A549 (cell line): ENCODE results near the gene RAD51B. TPM values are rescaled to one million over a fixed set of nuclear protein-coding genes. Genes with fewer than 3 reads are reported as not detected.

Experiments
- ATAC-seq, 2 experiments: fragments of 200-7000 bp in 1 of 2; fragments of >200 bp in 1 of 2; cut with Nextera tagmentation in 1 of 2; cut with Tn5 transposase in 1 of 2; 3 replicates each; pipeline versions ENCODE4 v1.8.0 to v1.9.1; 2018 to 2020; ENCODE audit warnings: mild to moderate bottlenecking in 1 of 2, moderate library complexity in 1 of 2
- CTCF ChIA-PET: fragments of 300-600 bp; sonication (Branson Sonifier 250); formaldehyde crosslinking; extraction: SDS; loops from one replicate; lab custom pipeline; 2021; ENCODE audit warnings: antibody characterized with exemption, inconsistent platforms; lab: Yijun Ruan, JAX
- POLR2A ChIA-PET: fragments of 350-600 bp; formaldehyde crosslinking; extraction: SDS; loops from one replicate; lab custom pipeline; 2021; ENCODE audit warnings: antibody characterized with exemption, inconsistent platforms; lab: Yijun Ruan, JAX
- DNase-seq, 2 experiments: peaks; one replicate each; pipeline versions ENCODE4 v3.0.0 to v3.0.0-alpha.2; 2011 to 2016; ENCODE audit warnings: low read depth in 1 of 2, low spot score in 1 of 2
- FAIRE-seq: peaks from 2 replicates; lab custom pipeline; 2011; peaks lifted over from hg19 to GRCh38; lab: Jason Lieb, UNC
- H3K27ac ChIP-seq, 2 experiments: fragments of >200 bp; sonication (Bioruptor Twin); formaldehyde crosslinking; 3 replicates each; pipeline ENCODE4 v1.5.1; 2016 to 2017
- H3K4me1 ChIP-seq: fragments of >200 bp; sonication (Bioruptor Twin); formaldehyde crosslinking; 3 replicates; pipeline ENCODE4 v1.6.1; 2016
- H3K4me2 ChIP-seq: fragments of >200 bp; sonication (Bioruptor Twin); formaldehyde crosslinking; 3 replicates; pipeline ENCODE4 v1.6.1; 2016
- H3K4me3 ChIP-seq: fragments of >200 bp; sonication (Bioruptor Twin); formaldehyde crosslinking; 3 replicates; pipeline ENCODE4 v1.5.1; 2016
- H3K9me3 ChIP-seq: fragments of >200 bp; sonication (Bioruptor Twin); formaldehyde crosslinking; 3 replicates; pipeline ENCODE4 v1.6.1; 2016
- CBX8 ChIP-seq: fragments of 200-600 bp; sonication (generic); IDR thresholded peaks from 2 replicates; pipeline ENCODE4 v1.6.1; 2016
- CHD4 ChIP-seq: fragments of 200-600 bp; sonication (generic); IDR thresholded peaks from 2 replicates; pipeline ENCODE4 v1.6.1; 2016; ENCODE audit warnings: antibody characterized with exemption, mild to moderate bottlenecking, borderline replicate concordance
- EHF ChIP-seq: fragments of 250-450 bp; sonication (Bioruptor Pico); IDR thresholded peaks from 2 replicates; pipeline ENCODE4 v1.5.0; 2020; ENCODE audit warnings: mild to moderate bottlenecking
- EP300 ChIP-seq, 2 experiments: fragments of >200 bp; sonication (Bioruptor Twin); formaldehyde crosslinking; IDR thresholded peaks; 2 replicates in 1 of 2; 3 replicates in 1 of 2; pipeline ENCODE4 v1.6.1; 2016 to 2017
- FOXS1 ChIP-seq: fragments of 250-450 bp; sonication (Bioruptor Pico); IDR thresholded peaks from 2 replicates; pipeline ENCODE4 v1.5.0; 2020; ENCODE audit warnings: mild to moderate bottlenecking, moderate library complexity
- HEYL ChIP-seq: fragments of 250-450 bp; sonication (Bioruptor Pico); IDR thresholded peaks from 2 replicates; pipeline ENCODE4 v1.8.0; 2021; ENCODE audit warnings: mild to moderate bottlenecking, moderate library complexity
- HOXB13 ChIP-seq: fragments of 250-450 bp; sonication (Bioruptor Pico); IDR thresholded peaks from 2 replicates; pipeline ENCODE4 v1.5.0; 2020; ENCODE audit warnings: low read depth, mild to moderate bottlenecking, moderate library complexity
- JUN ChIP-seq, 2 experiments: fragments of >200 bp; sonication (Bioruptor Twin); formaldehyde crosslinking; IDR thresholded peaks; 2 replicates in 1 of 2; 3 replicates in 1 of 2; pipeline ENCODE4 v1.6.1; 2016 to 2017
- JUNB ChIP-seq: fragments of >200 bp; sonication (Bioruptor Twin); formaldehyde crosslinking; IDR thresholded peaks from 2 replicates; pipeline ENCODE4 v1.6.1; 2016
- KDM5A ChIP-seq: fragments of 200-600 bp; sonication (generic); IDR thresholded peaks from 2 replicates; pipeline ENCODE4 v1.6.1; 2016; ENCODE audit warnings: antibody characterized with exemption, mild to moderate bottlenecking
- MAZ ChIP-seq: fragments of 150-350 bp; IDR thresholded peaks from 2 replicates; pipeline ENCODE4 v1.6.1; 2014; ENCODE audit warnings: antibody characterized with exemption, low read depth, low read length, borderline replicate concordance
- NFE2L2 ChIP-seq: fragments of 150-350 bp; conservative IDR thresholded peaks from 2 replicates; pipeline ENCODE4 v1.6.1; 2014; ENCODE audit warnings: low read length
- NPAS2 ChIP-seq: fragments of 250-450 bp; sonication (Bioruptor Pico); IDR thresholded peaks from 2 replicates; pipeline ENCODE4 v1.8.0; 2022; ENCODE audit warnings: mild to moderate bottlenecking, moderate library complexity, borderline replicate concordance
- POLR2AphosphoS2 ChIP-seq: conservative IDR thresholded peaks from 2 replicates; pipeline ENCODE4 v1.6.1; 2012; ENCODE audit warnings: low read length, improper control_type of control experiment, inconsistent platforms
- RAD21 ChIP-seq, 2 experiments: fragments of >200 bp in 1 of 2; sonication (Bioruptor Twin) in 1 of 2; formaldehyde crosslinking in 1 of 2; IDR thresholded peaks in 1 of 2; conservative IDR thresholded peaks in 1 of 2; 2 replicates in 1 of 2; 3 replicates in 1 of 2; pipeline ENCODE4 v1.6.1; 2012 to 2018; ENCODE audit warnings: inconsistent platforms in 1 of 2
- RARB ChIP-seq: fragments of 250-450 bp; sonication (Bioruptor Pico); IDR thresholded peaks from 2 replicates; pipeline ENCODE4 v1.8.0; 2021; ENCODE audit warnings: mild to moderate bottlenecking, moderate library complexity
- RCOR1 ChIP-seq: fragments of 150-350 bp; IDR thresholded peaks from 2 replicates; pipeline ENCODE4 v1.6.1; 2014; ENCODE audit warnings: antibody characterized with exemption, low read length, low read depth
- RNF2 ChIP-seq: fragments of 200-600 bp; sonication (generic); IDR thresholded peaks from 2 replicates; pipeline ENCODE4 v1.6.1; 2016; ENCODE audit warnings: low read depth, mild to moderate bottlenecking, antibody characterized with exemption, moderate library complexity, borderline replicate concordance
- ZC3H11A ChIP-seq: fragments of 450-650 bp; IDR thresholded peaks from 2 replicates; pipeline ENCODE4 v1.6.1; 2014; ENCODE audit warnings: antibody characterized with exemption, mild to moderate bottlenecking
- ZSCAN20 ChIP-seq: fragments of 250-450 bp; sonication (Bioruptor Pico); IDR thresholded peaks from 2 replicates; pipeline ENCODE4 v1.8.0; 2022; ENCODE audit warnings: mild to moderate bottlenecking, moderate library complexity
- WGBS: methylation state at CpG from one replicate; pipeline ENCODE4 v1.1.6; 2017; ENCODE audit errors: missing lambda C conversion rate; 5-methylcytosine and 5-hydroxymethylcytosine counted together
- polyA plus RNA-seq, 4 experiments: library from polyadenylated mRNA; depleted of rRNA in 3 of 4; stranded (reverse); fragments of >200 nt; fragmentation: RNase III in 1 of 4; extraction: RNeasy Plus Mini Kit Qiagen cat#74134 plus additional on column Dnase treatment in 1 of 4; gene quantifications; 2 replicates in 3 of 4; 3 replicates in 1 of 4; pipeline ENCODE4 v1.2.3, GENCODE V29; 2011 to 2017
- TF ChIP-seq, protein P1 (sequence below): IDR thresholded peaks from 2 replicates; pipeline ENCODE4 v1.6.1; 2012; ENCODE audit warnings: low read depth, borderline replicate concordance
- TF ChIP-seq, protein P2 (sequence below): fragments of 150-350 bp; IDR thresholded peaks from 2 replicates; pipeline ENCODE4 v1.6.1; 2014; ENCODE audit warnings: low read depth, mild to moderate bottlenecking, low read length
- TF ChIP-seq, protein P3 (sequence below): fragments of >200 bp; sonication (Bioruptor Twin); formaldehyde crosslinking; IDR thresholded peaks from 2 replicates; pipeline ENCODE4 v1.6.1; 2016
- TF ChIP-seq, protein P4 (sequence below): fragments of 200-600 bp; sonication (generic); IDR thresholded peaks from 2 replicates; pipeline ENCODE4 v1.6.1; 2016; ENCODE audit warnings: antibody characterized with exemption, mild to moderate bottlenecking, moderate library complexity
- TF ChIP-seq, protein P5 (sequence below): fragments of 250-450 bp; sonication (Bioruptor Pico); IDR thresholded peaks from 2 replicates; pipeline ENCODE4 v1.5.0; 2020; ENCODE audit warnings: low read depth, mild to moderate bottlenecking, moderate library complexity
- TF ChIP-seq, protein P6 (sequence below): fragments of >200 bp; sonication (Bioruptor Twin); formaldehyde crosslinking; IDR thresholded peaks from 3 replicates; pipeline ENCODE4 v1.5.1; 2016
- TF ChIP-seq, protein P7 (sequence below): IDR thresholded peaks from 2 replicates; pipeline ENCODE4 v1.6.1; 2012

Gene RAD51B
- polyA plus RNA-seq, 2 of the 4 experiments (the other 2 are of a cell fraction) = 7.2 to 10.8 TPM

DNA sequence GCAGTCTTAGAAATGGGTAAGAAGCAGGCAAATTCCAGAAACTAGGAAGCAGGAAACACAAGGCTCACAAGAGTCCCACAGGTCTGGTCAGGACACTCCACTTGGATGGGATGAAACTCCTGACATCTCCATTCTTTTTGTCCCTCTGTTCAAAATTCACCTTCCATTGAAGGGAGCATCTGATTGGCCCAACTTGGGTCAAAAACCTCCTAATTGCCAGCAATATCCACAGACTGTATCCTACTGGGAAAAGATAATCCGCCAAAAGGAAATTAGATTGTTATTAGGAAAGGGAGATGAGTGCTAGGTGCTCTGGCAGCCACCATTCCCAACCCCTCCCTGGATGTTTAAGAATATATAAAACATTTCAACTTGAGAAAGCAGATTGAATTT is 716.4 kb downstream of the RAD51B start:
- CTCF ChIA-PET = interaction anchor here (1.0 to 1.7 kb wide), 4 partner anchors 11 to 22 kb away, joined by 3 to 4 read pairs (median 4); no protein-coding TSS in a partner anchor

DNA sequence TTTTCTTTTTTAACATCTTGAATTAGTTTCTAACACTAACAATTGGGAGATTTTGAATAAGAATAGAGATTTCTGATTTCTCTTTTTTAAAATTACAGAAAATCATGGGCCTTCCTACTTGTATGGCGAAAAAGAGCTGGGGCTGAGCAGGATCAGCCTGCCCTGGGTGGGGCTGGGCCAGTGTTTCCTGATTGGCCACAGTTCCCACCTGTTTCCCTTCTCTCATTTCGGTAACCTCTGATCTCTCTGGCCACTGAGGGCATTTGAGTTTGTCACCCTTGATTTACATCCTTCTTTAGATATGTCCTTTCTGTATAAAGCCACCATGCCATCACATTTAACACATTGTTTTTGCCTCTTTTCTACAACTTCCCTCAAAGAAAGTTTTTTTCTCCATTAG is 719.1 kb downstream of the RAD51B start:
- DNase-seq = no peak
- Histone ChIP-seq H3K4me3 (no peak overlapping the region), H3K9me3 (peaks cover 5% of the 10 kb centered on the region; the same call in 2 of the 3 replicates), H3K4me1 (peaks cover 15% of the 10 kb centered on the region), H3K27ac (peak overlapping the region; percentile 10 to 15; a peak in 1 of 6 replicates)
- POLR2A ChIA-PET = no interaction called here
- WGBS = 86% methylated on average over 2 of the region's 2 CpGs
- TF ChIP-seq, protein P1, sequence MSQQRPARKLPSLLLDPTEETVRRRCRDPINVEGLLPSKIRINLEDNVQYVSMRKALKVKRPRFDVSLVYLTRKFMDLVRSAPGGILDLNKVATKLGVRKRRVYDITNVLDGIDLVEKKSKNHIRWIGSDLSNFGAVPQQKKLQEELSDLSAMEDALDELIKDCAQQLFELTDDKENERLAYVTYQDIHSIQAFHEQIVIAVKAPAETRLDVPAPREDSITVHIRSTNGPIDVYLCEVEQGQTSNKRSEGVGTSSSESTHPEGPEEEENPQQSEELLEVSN = no peak
- TF ChIP-seq, protein P2, sequence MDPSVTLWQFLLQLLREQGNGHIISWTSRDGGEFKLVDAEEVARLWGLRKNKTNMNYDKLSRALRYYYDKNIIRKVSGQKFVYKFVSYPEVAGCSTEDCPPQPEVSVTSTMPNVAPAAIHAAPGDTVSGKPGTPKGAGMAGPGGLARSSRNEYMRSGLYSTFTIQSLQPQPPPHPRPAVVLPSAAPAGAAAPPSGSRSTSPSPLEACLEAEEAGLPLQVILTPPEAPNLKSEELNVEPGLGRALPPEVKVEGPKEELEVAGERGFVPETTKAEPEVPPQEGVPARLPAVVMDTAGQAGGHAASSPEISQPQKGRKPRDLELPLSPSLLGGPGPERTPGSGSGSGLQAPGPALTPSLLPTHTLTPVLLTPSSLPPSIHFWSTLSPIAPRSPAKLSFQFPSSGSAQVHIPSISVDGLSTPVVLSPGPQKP = no peak
- TF ChIP-seq ZC3H11A = no peak
- no peak for TF ChIP-seq JUNB
- no peak for TF ChIP-seq RARB (CRISPR knock-in tag)
- TF ChIP-seq ZSCAN20 (CRISPR knock-in tag) = no peak
- TF ChIP-seq, protein P3, sequence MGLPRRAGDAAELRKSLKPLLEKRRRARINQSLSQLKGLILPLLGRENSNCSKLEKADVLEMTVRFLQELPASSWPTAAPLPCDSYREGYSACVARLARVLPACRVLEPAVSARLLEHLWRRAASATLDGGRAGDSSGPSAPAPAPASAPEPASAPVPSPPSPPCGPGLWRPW = no peak
- no peak for TF ChIP-seq KDM5A
- no peak for TF ChIP-seq NFE2L2
- TF ChIP-seq, all 56 proteins: peak for 0
- ATAC-seq (no peak), FAIRE-seq (no peak)
- CTCF ChIA-PET = interaction anchor here (0.7 to 1.2 kb wide), 3 partner anchors 15 to 134 kb away, joined by 3 to 4 read pairs (median 3); no protein-coding TSS in a partner anchor
- H3K4me2 ChIP-seq = no peak overlapping the region

More for the DNA sequence above, 716.4 kb downstream of the RAD51B start:
- peaks cover 15% of the 10 kb centered on the region for H3K4me1 ChIP-seq
- 93% methylated on average over 1 of the region's 1 CpG for WGBS
- H3K27ac ChIP-seq = peak overlapping the region; percentile 80 to 82
- FAIRE-seq (no peak), ATAC-seq (0 out of 6 replicates have a peak, but pooled peaks of 1 of the 2 experiments have one; percentile 11), DNase-seq (no peak)
- peak overlapping the region; percentile 36; the same call in 1 of the 3 replicates for H3K4me2 ChIP-seq
- TF ChIP-seq, protein P4, sequence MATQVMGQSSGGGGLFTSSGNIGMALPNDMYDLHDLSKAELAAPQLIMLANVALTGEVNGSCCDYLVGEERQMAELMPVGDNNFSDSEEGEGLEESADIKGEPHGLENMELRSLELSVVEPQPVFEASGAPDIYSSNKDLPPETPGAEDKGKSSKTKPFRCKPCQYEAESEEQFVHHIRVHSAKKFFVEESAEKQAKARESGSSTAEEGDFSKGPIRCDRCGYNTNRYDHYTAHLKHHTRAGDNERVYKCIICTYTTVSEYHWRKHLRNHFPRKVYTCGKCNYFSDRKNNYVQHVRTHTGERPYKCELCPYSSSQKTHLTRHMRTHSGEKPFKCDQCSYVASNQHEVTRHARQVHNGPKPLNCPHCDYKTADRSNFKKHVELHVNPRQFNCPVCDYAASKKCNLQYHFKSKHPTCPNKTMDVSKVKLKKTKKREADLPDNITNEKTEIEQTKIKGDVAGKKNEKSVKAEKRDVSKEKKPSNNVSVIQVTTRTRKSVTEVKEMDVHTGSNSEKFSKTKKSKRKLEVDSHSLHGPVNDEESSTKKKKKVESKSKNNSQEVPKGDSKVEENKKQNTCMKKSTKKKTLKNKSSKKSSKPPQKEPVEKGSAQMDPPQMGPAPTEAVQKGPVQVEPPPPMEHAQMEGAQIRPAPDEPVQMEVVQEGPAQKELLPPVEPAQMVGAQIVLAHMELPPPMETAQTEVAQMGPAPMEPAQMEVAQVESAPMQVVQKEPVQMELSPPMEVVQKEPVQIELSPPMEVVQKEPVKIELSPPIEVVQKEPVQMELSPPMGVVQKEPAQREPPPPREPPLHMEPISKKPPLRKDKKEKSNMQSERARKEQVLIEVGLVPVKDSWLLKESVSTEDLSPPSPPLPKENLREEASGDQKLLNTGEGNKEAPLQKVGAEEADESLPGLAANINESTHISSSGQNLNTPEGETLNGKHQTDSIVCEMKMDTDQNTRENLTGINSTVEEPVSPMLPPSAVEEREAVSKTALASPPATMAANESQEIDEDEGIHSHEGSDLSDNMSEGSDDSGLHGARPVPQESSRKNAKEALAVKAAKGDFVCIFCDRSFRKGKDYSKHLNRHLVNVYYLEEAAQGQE = no peak
- no peak for TF ChIP-seq RARB (CRISPR knock-in tag)
- no peak for TF ChIP-seq RCOR1
- no peak for TF ChIP-seq EP300 (IDR thresholded peaks at IDR 0.05)
- no peak for TF ChIP-seq FOXS1 (CRISPR knock-in tag)
- TF ChIP-seq CHD4 = no peak
- TF ChIP-seq, protein P5, sequence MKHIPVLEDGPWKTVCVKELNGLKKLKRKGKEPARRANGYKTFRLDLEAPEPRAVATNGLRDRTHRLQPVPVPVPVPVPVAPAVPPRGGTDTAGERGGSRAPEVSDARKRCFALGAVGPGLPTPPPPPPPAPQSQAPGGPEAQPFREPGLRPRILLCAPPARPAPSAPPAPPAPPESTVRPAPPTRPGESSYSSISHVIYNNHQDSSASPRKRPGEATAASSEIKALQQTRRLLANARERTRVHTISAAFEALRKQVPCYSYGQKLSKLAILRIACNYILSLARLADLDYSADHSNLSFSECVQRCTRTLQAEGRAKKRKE = no peak
- TF ChIP-seq NFE2L2 = no peak
- no peak for TF ChIP-seq HEYL
- TF ChIP-seq JUN (IDR thresholded peaks at IDR 0.05) = no peak
- TF ChIP-seq, protein P6, sequence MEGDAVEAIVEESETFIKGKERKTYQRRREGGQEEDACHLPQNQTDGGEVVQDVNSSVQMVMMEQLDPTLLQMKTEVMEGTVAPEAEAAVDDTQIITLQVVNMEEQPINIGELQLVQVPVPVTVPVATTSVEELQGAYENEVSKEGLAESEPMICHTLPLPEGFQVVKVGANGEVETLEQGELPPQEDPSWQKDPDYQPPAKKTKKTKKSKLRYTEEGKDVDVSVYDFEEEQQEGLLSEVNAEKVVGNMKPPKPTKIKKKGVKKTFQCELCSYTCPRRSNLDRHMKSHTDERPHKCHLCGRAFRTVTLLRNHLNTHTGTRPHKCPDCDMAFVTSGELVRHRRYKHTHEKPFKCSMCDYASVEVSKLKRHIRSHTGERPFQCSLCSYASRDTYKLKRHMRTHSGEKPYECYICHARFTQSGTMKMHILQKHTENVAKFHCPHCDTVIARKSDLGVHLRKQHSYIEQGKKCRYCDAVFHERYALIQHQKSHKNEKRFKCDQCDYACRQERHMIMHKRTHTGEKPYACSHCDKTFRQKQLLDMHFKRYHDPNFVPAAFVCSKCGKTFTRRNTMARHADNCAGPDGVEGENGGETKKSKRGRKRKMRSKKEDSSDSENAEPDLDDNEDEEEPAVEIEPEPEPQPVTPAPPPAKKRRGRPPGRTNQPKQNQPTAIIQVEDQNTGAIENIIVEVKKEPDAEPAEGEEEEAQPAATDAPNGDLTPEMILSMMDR = no peak
- no peak for TF ChIP-seq MAZ
- TF ChIP-seq, protein P7, sequence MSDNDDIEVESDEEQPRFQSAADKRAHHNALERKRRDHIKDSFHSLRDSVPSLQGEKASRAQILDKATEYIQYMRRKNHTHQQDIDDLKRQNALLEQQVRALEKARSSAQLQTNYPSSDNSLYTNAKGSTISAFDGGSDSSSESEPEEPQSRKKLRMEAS = no peak
- no peak for TF ChIP-seq EHF
- TF ChIP-seq HOXB13 (CRISPR knock-in tag) = no peak
- no peak for TF ChIP-seq RAD21 (conservative IDR thresholded peaks at IDR 0.05 in 1 of 2, IDR thresholded peaks at IDR 0.05 in 1 of 2)
- TF ChIP-seq POLR2AphosphoS2 = no peak
- no peak for TF ChIP-seq NPAS2 (CRISPR knock-in tag)
- TF ChIP-seq CBX8 = no peak
- TF ChIP-seq RNF2 = no peak
- H3K4me3 ChIP-seq = no peak overlapping the region
- H3K9me3 ChIP-seq = peaks cover 28% of the 10 kb centered on the region
- POLR2A ChIA-PET = interaction anchor here (0.8 to 1.0 kb wide), 3 partner anchors 11 to 257 kb away, joined by 3 to 4 read pairs (median 3); partner anchors contain the start of gene ZFP36L1
